ENCODE results near the gene ARHGEF3. TPM values are rescaled to one million over a fixed set of nuclear protein-coding genes. Genes with fewer than 3 reads are reported as not detected.

ARHGEF3 gene
- polyA plus RNA-seq (2013, experiment 1 of 2; ENCODE audit: insufficient read length): 4.0 TPM
- 4.4 TPM for polyA plus RNA-seq (2013, experiment 2 of 2; ENCODE audit: insufficient read length)

GRCh38 chr3:56801662-56802377 is at the start of gene ARHGEF3:
Gene ARHGEF3 (minus strand): TSS chr3:56801949. CDS start chr3:56801798, 151 bp downstream.
- DNase-seq: peak; percentile 65

- DNase-seq: no peak
Measured at GRCh38 chr3:56849698-56850097, 47.9 kb upstream of the ARHGEF3 start.

- peak; percentile 48 for DNase-seq
Measured at GRCh38 chr3:56845505-56845904, 43.8 kb upstream of the ARHGEF3 start.

GRCh38 chr3:56844536-56844935 is 42.8 kb upstream of the ARHGEF3 start:
- DNase-seq: no peak

- DNase-seq: peak; percentile 60
Measured at GRCh38 chr3:56839784-56840715, 38.3 kb upstream of the ARHGEF3 start.

GRCh38 chr3:56838448-56838847 is 36.7 kb upstream of the ARHGEF3 start:
- no peak for DNase-seq

GRCh38 chr3:56837196-56837955 is 35.6 kb upstream of the ARHGEF3 start:
- DNase-seq: no peak

GRCh38 chr3:56836276-56837163 is 34.8 kb upstream of the ARHGEF3 start:
- no peak for DNase-seq

- no peak for DNase-seq
Measured at GRCh38 chr3:56835650-56836227, 34.0 kb upstream of the ARHGEF3 start.

- no peak for DNase-seq
Measured at GRCh38 chr3:56833536-56833935, 31.8 kb upstream of the ARHGEF3 start.

- DNase-seq: no peak
Measured at GRCh38 chr3:56833022-56833421, 31.3 kb upstream of the ARHGEF3 start.

GRCh38 chr3:56831572-56831971 is 29.8 kb upstream of the ARHGEF3 start:
- DNase-seq: no peak

- no peak for DNase-seq
Measured at GRCh38 chr3:56830884-56831283, 29.1 kb upstream of the ARHGEF3 start.

GRCh38 chr3:56829533-56829932 is 27.8 kb upstream of the ARHGEF3 start:
- no peak for DNase-seq

GRCh38 chr3:56826831-56827722 is 25.3 kb upstream of the ARHGEF3 start:
- no peak for DNase-seq

GRCh38 chr3:56825567-56826438 is 24.1 kb upstream of the ARHGEF3 start:
- DNase-seq: peak; percentile 22

GRCh38 chr3:56823984-56824703 is 22.4 kb upstream of the ARHGEF3 start:
- no peak for DNase-seq

- DNase-seq: no peak
Measured at GRCh38 chr3:56823421-56823926, 21.7 kb upstream of the ARHGEF3 start.
